SH-SY5Y (cell line): ENCODE data around the gene ELMO1.

Experiments used
- GATA2 ChIP-seq: IDR thresholded peaks from 2 replicates; pipeline ENCODE4 v1.6.1; 2011; ENCODE audit warnings: mild to moderate bottlenecking, low read depth, low read length
- GATA3 ChIP-seq: IDR thresholded peaks from 2 replicates; pipeline ENCODE4 v1.6.1; 2011; ENCODE audit warnings: low read depth, mild to moderate bottlenecking, low read length, moderate library complexity

GRCh38 chr7:37371755-37372154 is 76.9 kb downstream of the ELMO1 start:
- no peak for TF ChIP-seq GATA3
- no peak for TF ChIP-seq GATA2
